Glomerular visceral epithelial cell (primary cell): ENCODE results near the gene CMTM8.

Experiments
- DNase-seq: peaks from one replicate; pipeline ENCODE4 v3.0.0-alpha.2; 2016; ENCODE audit errors: extremely low spot score

The CMTM8 gene

GRCh38 chr3:32336113-32336498 lies 97.6 kb downstream of the CMTM8 start:
- DNase-seq: no peak

DNA sequence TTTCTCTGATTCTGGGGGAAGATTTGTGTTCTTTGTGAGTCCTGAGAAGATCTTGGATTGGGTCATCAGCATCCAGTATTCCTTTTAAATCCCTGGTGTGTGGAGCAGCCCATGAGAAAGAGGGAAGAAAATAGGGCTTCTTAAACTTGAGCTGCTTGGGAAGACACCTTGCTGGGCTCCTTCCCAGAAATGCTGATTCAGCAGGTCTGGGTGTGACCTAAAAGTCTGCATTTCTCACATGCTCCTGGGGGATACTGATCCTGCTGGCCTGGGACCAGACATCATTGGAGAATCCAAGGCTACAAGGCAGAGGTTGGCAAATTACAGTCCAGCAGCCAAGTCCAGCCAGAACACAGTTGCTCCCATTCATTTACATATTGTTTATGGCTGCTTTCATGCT lies 99.0 kb downstream of the CMTM8 start:
- DNase-seq: no peak

DNA sequence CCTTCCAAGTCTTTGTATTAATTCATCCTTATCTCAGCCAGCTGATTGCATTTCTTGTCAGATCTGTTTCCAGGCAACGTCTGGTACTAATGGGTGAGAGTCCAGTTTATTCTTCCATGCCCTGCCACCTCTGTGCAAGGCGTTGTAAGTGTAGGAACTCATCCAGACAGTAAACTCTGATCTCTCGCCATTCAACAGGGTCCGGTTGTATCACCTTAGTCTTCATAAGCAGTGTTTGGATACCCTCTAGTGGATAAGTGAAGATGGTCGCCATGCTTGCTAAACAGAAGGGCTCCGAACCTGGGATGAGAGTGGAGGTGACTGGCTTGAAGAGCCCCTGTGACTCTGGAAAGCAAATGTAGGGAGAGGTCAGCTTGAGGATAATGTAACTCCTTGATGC lies 101.6 kb downstream of the CMTM8 start:
- DNase-seq: peak; percentile 37

- no peak for DNase-seq
Measured at GRCh38 chr3:32340611-32341365, 102.3 kb downstream of the CMTM8 start.

DNA sequence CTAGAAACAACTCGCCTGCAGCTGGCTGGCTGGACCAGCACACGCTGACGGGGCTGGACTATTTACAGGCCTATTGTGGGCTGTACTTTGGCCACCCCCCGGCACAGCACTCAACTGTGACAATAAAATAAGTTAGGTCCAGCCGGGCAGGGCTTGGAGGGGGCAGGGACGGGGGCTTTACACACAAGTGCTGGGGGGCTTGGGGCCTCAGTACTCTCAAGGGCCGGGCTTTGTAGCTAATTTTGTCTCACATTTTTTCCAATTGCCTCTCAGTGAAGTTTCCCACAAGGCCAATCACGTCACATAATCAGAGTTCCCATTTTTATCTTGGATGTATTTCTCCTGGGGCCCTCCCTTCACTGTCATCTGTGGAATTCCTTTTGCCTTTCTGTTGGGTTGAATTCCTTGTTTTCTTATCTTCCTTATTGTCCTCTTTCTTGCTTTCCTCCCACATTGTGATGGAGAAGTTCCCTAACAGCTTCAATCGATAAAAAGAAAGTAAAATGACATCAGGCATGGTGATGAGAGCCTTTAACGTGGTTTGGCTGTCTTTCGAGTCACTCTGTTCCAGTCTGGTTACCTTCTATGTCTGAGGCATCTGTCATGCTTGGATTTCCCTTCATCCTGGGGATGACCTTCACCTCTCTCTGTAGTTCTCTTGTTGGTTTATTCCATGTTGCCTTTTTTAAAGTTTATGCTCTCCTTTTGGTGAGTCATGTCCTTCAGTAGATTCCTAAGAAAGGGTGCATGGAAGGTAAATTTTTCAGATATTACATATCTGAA lies 109.1 kb downstream of the CMTM8 start:
- DNase-seq: peak; percentile 9

- DNase-seq: no peak
Measured at GRCh38 chr3:32349184-32349583, 110.7 kb downstream of the CMTM8 start.

DNA sequence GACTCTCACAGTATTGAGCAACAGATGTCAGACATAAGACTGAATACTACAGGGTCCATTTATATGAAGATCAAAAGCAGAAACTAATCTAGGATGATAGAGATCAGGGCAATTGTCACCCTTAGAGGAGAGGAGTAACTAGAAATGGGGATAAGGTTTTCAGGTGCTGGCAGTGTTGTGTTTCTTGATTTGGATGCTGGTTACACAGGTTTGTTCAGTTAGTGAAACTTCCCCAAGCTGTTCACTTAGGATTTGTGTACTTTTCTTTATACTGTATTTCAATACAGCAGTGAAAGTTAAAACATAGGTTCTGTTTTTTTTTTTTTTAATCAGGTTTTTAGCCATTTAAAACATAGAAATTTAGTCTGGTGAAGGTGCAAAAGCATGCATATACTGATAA lies 114.1 kb downstream of the CMTM8 start:
- no peak for DNase-seq

DNA sequence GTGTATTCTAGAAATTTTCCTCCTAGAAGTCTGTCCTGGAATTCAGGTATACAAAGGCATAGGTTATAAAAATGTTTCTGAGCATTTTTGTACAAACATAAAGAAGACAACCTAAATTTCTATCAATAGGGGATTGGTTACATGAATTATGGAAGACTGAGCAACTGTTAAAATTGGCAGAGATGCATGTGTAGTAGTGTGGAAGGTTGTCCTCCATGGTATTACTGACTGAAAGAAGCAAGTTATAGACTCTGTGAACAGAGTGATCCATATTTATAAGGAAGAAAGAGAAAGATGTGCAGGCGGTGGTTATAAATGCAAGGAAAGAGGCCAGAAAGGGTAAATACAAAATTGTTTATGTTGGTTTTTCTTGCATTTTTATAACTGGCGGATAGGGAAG lies 114.9 kb downstream of the CMTM8 start:
- DNase-seq: no peak

- DNase-seq: no peak
Measured at GRCh38 chr3:32354362-32354778, 115.9 kb downstream of the CMTM8 start.

DNA sequence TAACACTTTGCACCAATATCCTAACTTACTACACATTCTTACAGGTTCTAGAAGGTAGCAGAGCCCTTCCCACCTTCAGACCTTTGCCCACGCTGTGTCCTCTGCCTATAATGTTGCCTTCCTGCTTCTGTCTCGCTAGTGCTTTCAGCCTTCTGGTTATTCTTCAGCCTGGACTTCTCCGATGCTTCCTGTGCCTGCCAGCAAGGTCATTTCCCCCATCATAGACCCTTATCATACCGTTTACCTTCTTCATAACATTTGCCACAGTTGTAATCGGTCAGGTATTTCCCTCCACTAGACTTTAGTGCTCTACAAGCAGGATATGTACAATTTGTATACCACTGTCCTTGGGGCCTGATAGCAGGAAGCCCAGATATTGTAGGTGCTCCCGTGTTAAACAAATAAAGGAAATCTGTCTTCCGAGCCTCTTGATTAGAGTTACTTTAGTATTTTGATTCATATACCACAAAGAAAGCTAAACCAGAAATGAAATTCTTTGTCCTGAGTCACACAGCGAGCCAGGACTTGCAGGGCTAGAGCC lies 117.3 kb downstream of the CMTM8 start:
- no peak for DNase-seq

- DNase-seq: no peak
Measured at GRCh38 chr3:32359766-32360492, 121.4 kb downstream of the CMTM8 start.

DNA sequence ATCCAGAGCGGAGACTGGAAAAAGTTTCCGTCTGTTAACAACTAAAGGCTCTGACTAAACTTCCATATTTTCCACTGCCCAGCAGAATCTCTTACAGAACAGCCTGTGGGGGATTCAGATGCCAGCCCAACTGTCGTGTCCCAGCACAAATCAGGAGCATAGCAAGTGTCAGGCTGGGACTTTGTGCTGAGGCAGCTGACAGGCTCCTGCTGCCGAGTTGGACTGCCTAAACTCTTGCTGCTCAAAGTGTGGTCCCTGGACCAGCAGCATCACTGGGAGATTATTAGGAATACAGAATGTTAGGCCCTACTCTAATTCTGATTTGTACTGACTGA lies 122.0 kb downstream of the CMTM8 start:
- no peak for DNase-seq

DNA sequence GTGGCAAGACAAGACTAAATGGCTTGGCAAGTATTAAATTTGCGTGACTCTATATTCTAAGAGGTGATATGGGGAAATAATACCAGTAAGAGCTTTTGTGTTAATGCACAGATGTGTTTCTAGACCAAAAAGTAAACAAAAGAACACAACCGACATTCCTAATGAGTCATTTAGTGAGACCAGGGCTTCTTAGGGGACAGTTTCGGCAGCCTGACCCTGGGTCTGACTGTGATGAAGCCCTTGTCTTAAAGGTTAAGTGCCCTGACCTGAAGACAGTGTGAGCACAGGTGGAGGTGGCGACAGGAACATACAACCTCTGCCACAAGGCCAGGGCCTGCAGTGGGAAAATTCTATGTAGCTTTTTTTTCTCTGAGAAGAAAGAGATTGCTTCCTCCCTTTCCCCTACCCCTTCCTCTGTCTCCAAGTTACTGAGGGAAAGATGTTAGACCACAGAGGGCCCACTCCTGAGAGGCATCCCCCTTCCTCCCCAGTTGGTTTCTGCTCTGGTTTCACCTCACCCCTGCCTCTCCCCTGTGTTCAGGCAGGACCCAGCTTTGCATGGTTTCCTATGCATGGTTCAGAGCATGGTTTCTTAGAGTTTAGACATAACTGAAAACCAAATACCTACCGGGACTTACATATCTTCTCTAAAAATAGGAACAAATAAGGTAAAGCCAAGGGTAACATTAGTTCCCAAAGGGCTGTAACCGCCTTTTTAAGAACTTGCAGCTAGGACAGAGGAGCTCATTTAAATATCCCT lies 128.3 kb downstream of the CMTM8 start:
- peak; percentile 12 for DNase-seq

DNA sequence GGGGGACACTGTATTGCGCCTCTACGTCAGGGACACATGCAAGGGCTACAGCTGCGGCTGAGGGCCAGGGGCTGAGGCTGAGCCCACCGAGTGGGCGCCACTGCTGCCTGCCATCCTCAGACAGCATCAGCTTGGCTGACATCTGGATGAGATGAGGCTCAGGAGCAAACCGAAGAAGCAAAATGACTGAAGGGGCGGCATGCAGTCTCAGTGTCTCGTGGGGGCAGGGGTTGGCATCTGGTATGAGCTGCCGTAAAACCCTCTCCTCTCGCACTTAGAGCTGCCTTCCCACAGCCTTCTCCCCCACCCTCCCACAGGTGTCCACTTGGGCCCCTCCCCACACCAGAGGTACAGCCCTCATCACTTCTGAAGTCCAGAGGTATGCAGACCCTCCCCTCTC lies 129.0 kb downstream of the CMTM8 start:
- DNase-seq: no peak

DNA sequence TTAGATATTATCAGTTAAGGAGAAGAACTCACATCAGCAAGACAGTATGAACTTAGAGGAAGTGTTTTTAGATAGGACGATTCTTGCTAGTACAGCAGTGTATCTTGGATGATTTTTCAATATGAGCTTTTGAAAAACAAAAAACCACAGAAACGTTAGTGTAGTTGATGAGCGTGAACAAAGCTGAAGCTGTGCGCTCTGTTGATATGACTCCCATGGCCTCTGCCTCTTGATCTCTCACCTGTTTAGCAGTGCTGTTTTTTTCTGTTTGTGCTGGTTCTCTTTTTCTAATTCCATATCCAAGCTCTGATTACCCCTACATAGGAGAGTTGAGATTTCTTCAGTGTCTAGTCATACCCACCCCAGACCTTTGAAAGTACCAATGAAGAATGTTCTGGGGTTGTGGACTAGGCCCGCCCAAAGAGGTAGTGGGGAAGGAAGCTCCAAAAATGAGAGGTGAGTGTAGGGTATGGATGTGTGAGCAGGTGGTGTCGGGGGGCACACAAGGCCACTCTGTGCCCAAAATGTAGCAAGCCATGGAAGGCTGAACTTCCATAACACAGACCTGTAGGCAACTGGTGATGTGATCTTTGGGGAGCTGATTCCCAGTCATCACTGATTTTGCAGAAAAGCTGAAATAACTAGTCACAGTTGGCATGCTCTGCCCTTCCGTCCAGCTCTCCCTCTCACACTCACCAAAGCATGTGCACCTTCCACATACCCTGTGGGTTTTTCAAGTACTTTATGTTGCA lies 133.2 kb downstream of the CMTM8 start:
- no peak for DNase-seq

- DNase-seq: no peak
Measured at GRCh38 chr3:32372213-32372490, 133.7 kb downstream of the CMTM8 start.

DNA sequence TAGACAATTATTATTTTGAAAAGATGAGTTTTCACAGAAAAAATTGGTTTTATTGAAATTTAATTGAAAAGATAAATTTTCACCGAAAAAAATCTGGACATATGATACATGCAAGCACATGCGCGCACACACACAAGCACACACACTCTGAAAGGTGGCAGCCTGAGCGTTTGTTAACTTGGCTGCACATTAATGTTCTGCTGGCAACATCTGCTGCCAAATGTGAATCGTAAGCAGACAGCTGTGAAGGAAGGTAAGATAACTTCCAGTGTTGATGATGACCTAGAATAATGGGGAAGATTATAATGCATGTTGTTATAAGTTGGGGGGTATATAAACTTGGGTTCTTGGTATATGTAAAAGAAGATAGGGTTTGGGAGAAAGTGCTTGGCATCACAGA lies 134.8 kb downstream of the CMTM8 start:
- no peak for DNase-seq

DNA sequence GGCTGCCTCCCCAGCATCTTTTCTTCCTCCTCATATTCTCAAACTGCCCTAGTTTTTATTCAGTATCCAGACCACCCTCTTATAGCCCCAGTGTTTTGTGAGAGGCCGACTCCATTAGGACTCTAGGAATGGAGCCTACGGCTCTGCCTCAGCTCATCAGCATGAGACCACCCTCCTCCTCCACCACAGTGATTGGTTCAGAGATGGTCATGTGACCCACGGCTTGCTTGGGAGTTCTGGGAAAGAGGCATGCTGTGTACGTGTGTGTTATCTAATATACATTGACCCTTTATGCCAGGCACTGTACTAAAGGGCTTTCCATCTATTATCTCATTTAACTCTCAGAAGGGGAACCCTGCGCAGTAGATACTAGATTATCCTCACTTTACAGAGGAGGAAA lies 135.4 kb downstream of the CMTM8 start:
- DNase-seq: no peak

DNA sequence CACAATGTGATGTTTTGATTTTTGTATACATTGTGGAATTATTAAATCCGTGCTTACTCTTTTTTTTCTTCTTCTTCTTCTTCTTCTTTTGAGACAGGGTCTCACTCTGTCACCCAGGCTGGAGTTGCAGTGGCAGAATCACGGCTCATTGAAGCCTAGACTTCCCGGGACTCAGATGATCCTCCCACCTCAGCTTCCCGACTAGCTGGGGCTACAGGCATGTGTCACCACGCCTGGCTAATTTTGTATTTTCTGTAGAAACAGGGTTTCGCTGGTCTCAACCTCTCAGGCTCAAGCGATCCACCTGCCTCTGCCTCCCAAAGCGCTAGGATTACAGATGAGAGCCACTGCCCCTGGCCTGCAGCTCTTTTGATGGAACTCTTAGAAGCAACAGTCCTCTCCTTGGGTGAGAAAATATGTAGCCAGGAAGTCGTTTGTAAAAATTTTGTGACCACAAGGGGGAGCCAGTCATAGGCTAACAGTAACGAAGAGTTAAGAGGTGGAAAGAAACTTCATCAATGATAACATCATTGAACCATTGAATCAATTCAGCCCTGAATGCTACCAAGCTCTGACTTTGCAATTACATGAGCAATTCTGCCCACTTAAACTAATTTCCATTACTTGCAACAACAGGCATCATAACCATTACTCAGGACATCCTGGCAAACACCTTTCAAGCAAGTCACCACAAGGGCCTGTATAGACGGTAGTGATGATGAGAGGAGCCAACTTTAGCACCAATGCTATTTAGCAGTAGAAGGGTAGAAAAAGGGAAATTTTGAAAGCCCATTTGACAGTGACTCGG lies 136.5 kb downstream of the CMTM8 start:
- DNase-seq: peak; percentile 74

DNA sequence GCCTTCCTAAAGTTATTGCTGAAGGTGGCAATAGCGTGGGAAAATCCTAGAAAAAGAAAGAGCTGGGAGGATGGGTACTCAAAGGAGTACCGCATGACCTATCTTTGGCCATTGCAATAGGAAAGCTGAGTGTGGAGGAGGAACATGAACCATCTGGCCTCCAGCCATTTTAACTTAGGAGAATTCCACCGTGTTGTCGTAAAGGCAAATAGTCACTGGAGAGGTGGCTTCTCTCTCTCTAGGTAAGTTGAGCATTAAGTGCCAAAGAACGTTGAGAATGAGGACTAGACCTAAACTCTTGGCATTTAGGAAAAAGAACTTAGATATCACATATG lies 137.1 kb downstream of the CMTM8 start:
- no peak for DNase-seq

- no peak for DNase-seq
Measured at GRCh38 chr3:32376115-32376514, 137.6 kb downstream of the CMTM8 start.
